HG03432 (cell line): ENCODE data around the gene ADH1B.
"Not testable (repeated sequence)": the region's sequence is repeated elsewhere in the genome, so short reads cannot be mapped to it uniquely, and the experiment has no call there.

Experiments
- ATAC-seq: cut with Tn5 transposase; IDR thresholded peaks from one replicate; pipeline ENCODE4 v1.9.1; 2021; ENCODE audit warnings: mild to moderate bottlenecking, moderate library complexity; ENCODE audit not compliant: unreplicated experiment

Gene ADH1B

DNA sequence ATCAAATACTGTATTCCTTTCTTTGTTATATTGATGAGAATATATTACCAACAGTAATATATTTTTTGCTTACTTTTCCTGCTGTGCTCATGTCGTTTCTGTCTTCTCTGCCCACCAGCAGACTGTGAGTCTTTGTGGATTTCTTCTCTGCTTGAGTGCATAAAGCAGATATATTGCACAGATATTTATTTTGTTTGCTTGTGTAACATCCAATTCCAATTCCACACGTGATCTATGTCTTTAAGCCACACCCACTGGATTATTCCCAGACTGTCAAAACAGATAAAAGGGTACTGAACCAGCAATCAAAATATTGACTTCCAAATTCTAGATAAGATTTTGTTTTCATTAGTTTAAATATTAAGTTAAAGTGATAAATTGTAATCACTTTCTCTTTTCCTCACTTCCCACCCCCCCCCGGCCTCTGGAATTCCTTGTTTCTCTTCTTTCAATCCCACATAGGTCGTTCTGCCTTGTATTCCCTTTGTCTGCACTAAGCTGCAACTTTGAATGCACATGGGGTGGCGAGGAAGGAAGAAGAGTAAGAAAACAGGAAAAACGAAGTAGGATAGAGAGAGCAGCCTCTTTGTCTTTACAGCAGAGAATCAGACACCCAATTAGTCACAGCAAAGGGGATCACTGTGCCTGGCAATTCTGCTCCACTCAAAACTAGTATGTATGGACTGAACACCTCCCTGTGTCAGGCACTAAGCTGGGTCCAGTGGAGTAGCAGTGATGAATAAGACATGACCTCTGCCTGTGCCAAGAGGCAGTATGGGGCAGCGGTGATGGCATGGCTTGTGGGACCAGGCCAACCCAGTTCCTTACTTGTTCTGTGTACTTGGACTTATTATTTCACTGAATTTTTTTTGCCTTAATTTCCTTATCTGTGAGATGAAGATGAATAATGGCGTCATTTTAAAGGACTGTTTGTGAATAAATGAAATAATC, at the start of gene ADH1B:
Gene ADH1B (minus strand): TSS at position 161 of the 951 bp plus-strand sequence. CDS start 70 bp downstream, at position 91.
- no peak for ATAC-seq

DNA sequence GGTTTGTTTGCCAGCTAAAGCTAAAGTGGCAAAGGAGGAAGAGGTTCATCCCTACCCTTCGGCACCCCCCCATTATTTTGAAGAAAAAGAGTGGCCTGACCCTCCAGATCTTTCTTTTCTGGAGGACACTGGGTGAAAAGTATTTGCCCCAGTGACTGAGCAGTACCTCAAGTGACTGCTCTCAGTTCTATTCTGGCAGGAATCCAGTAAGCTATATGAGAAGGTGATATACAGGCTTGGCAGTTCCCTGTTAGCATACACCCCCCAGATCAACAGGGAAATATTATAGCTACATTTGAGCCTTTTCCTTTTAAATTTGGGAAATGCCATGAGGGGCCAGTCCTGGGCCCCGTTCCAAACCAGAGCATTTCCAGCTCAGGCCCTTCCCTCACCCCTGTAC, 46.6 kb upstream of the ADH1B start:
- ATAC-seq = not testable (repeated sequence)

DNA sequence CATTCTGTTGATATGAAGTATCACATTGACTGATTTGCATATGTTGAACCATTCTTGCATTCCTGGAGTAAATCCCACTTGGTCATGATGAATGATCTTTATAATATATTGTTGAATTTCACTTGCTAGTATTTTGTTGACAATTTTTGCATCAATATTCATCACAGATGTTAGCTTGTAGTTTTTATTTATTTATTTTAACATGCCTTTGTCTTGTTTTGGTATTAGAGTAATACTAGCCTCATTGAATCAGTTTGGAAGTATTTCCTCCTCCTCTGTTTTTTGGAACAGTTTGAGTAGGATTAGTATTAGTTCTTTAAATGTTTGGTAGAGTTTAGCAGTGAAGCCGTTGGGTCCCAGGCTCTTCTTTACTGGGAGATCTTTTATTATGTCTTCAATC, 45.3 kb upstream of the ADH1B start:
- ATAC-seq = no peak

DNA sequence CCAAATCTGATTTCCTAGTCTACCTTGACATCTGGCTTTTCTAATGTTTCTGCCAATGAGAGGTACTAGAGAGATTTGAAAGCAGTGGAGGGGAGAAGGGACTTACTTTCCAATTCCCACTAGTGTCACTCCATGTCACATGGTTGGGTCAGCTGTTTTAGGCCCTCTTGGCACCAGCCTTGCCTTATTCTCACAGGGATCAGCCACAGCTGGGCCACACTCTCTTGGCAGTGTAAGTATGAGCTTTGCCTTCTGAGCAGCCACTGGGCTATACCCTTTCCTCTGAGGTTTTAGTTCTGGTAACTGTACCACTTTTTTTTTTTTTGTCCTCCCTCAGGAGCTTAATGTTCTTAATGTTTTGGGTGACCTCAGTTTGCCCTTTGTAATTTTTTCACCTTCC, 41.6 kb upstream of the ADH1B start:
- no peak for ATAC-seq

DNA sequence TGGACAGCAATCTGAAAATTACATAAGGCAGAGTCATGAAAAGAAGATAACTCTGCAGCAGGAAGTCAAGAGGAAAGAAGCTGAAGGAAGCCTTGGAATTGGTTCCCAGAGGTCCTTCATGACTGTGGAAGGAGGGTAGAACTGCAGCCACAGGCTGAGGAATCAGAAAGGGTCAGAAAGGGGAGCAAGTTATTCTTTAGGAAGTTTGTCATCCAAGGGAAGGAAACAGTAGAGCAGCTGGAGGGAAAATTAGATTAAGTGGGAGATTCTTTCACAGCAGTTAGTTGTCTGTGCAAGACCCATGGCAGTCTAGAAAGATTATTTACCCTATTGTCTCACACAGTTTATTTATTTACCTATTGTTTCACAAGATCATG, 40.7 kb upstream of the ADH1B start:
- no peak for ATAC-seq

DNA sequence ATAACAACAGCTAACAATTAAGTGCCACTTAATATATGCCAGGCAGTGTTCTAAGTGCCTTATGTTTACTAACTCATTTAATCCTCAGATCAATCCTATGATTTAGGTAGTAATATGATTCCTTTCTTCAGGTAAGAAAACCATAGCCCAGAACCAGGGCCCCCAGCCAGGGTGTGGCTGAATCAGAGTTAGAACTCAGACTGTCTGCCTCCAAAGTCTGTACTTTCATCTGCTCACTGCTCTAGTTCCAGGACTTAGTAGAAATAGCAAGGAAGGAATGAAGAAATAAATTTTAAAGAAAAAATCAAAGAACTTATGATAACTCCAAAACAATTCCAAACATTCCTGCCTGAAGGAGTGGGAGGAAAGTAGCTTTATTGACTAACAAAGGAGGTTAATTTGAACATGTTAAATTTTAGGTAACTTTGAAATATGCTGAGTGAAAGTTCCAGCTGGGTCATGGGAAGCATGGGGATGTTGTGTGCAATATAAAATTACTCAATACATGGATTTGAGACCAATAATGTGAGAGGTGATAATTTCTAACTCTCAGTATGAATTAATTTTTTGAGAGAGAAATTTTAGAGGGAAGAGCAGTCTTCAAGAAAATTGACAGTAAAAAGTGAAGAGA, 40.2 kb upstream of the ADH1B start:
- no peak for ATAC-seq

DNA sequence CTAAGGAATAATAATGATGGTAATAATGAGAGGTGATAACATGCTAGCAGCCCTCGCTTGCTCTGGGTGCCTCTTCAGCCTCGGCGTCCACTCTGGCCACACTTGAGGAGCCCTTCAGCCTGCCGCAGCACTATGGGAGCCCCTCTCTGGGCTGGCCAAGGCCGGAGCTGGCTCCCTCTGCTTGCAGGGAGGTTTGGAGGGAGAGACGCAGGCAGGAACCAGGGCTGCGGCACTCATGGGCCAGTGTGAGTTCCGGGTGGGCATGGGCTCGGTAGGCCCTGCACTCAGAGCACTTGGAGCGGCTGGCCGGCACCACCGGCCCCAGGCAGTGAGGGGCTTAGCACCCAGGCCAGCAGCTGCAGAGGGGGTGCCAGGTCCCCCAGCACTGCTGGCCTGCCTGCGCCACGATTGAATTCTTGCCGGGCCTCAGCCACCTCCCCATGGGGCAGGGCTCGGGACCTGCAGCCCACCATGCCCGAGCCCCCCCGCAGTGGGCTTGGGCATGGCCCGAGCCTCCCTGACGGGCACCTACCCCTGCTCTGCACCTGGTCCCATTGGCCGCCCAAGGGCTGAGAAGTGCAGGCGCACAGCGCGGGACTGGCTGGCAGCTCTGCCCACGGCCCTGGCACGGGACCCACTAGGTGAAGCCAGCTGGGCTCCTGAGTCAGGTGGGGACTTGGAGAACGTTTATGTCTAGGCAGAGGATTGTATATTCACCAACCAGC, 38.4 kb upstream of the ADH1B start:
- ATAC-seq = no peak

DNA sequence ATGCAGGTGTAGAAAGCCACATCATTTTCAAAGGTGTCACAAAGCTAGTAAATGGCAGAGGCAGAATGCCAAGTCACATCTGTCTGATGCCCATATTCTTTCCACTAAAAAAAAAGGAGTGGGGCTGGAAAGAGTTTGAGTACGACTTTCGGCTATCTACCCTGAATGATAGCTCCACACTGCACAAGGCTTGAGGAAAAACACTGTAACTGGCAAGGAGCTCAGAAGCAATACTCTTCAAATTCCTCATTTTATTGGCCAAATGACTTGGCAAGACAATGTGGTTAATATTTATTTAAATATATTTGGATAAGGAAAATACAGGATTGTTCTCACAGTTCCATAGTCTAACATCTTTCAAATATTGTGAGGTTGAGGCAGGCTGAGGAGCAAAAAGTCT, 36.7 kb upstream of the ADH1B start:
- no peak for ATAC-seq

DNA sequence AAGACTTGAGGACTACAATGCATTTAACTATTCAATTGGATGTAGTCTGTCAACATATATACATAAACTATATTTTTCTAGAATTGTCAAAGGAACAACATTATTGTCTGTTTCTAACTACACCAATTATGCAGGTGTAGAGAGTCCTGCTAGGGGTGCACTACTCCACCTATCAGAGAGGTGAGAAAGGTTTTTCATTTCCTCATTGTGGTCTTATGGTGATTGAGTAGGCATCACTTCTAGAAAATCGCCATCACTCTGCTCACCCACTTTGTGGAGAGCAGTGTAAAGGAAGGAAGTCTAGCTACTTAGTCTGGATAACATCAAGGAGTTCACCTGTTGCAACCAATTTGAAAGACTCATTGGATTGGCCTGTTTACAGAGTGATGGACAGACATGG, 35.8 kb upstream of the ADH1B start:
- ATAC-seq = peak; percentile 82

DNA sequence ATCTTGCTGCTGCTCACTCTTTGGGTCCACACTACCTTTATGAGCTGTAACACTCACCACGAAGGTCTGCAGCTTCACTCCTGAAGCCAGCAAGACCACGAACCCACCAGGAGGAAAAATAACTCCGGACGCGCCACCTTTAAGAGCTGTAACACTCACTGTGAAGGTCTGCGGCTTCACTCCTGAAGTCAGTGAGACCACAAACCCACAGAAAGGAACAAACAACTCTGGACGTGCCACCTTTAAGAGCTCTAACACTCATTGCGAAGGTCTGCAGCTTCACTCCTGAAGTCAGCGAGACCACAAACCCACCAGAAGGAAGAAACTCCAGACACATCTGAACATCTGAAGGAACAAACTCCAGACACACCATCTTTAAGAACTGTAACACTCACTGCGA, 34.9 kb upstream of the ADH1B start:
- ATAC-seq = not testable (repeated sequence)

DNA sequence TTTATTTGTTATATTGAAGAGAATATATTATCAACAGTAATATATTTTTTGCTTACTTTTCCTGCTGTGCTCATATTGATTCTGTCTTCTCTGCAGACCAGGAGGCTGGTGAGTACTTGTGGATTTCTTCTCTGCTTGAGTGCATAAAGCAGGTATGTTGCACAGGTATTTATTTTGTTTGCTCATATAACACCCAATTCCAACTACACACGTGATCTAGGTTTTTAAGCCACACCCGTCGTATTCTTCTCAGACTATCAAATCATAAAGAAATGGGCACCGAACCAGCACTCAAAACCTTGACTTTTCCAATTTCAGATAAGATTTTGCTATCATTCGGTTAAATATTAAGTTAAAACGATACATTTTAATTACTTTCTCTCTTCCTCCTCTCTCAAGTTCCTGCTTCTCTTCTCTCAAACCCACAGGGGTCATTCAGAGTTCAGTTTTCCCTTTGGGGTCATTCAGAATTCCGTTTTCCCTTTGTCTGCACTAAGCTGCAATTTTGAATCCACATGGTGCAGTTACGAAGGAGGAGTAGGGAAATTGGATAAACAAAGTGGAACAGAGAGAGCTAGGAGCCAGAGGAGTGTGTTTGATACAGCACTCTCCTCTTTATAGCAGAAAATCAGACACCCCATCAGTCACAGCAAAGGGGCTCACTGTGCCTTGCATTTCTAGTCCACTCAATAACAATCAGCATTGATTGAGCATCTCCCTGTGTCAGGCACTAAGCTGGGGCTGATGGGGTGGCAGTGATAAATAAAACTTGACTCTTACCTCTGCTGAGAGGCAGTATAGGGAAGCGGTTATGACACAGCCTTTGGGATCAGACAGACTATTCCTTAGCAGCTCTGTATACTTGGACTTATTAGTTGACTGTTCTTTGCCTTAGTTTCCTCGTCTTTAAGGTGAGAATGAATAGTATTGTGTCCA, 31.7 kb upstream of the ADH1B start, which contains the start of gene ADH1C:
Gene ADH1C (minus strand): TSS at position 145 of the 936 bp plus-strand sequence. CDS start 71 bp downstream, at position 74.
- no peak for ATAC-seq

DNA sequence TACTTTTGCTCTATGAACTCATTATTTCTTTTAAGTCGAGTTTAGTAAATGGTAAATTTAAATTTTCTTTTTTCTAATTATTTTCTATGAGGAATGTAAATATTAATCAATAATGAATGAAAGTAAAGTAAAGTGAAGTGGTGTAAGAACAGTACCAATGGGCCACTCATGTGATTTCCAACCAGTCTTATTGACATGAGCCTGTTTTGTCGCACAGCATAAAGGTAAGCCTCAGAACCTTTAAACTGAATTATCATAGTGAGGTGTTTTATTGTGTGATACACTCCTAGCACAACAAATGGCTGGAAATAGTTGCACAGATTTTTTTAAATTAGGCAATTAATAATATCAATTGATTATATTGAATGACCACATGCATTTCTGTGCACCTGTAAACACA, 30.3 kb upstream of the ADH1B start:
- no peak for ATAC-seq

DNA sequence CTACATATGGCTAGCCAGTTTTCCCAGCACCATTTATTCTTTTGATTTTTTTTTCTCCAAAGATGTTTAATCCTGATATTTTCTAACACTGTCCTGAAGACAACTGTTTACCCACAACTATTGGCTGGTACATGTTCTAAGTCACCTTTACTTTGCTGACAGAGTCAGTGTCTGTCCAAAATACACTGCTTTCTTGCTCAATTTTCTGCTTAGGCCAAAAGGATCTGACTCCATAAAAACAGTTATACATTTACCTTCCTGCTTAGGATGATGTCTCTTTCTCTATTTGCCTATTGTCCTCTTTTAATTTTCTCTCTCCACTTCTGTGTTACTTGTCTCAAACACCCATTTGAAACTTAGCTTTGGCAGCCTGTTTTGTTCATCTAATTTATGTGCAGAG, 28.1 kb upstream of the ADH1B start:
- no peak for ATAC-seq

DNA sequence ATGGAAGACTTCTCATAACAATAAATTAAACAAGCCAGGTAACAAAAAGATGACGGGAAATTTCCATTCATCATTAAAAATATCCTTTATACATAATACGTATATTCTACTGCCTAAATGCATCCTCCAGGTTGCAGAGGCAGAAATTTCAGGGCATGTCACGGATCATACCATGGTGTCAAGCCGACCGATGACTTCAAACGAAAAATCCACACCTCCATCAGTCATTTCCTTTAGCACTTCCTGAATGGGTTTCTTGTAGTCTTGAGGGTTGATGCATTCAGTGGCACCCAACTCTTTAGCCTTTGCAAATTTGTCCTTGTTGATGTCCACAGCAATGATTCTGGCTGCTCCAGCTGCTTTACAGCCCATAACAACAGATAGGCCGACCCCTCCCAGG, 21.4 kb upstream of the ADH1B start:
- not testable (repeated sequence) for ATAC-seq

DNA sequence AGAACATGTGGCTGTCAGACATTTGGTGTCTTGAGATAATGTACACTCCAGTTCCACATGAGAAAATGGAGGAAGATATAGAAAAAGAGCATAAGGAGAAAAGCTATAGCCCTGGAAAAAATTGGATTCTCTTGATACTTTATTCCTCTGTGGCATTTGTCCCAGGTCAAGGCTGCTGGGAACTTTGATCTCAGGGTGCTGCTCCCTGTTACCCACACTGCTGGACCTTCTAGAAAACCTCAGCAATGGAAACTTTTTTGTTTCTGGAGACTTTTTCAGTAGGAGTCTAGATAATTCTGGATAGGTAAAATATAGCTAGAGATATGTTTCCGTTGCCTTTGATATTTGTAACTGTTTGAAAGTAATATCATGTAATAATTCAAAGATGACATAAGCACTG, 20.2 kb upstream of the ADH1B start:
- ATAC-seq = no peak

DNA sequence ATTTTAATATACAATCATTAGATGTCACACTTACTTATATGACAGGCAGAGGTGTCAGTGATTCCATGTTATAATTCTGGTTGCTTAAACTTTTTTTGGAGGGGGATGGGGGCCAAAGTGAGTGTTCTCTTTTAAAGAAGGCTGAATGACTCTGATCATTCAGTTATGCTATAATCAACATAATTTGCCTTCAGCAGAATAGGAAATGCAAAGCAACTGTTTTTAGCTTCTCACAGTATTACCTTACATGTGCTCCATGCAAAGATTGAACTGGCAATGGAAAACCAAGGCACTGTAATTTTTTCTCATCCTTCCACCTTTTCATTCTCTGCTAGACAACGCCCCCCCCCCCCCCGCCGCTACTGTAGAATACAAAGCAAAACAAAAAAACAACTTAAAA, 18.0 kb upstream of the ADH1B start:
- ATAC-seq = no peak

DNA sequence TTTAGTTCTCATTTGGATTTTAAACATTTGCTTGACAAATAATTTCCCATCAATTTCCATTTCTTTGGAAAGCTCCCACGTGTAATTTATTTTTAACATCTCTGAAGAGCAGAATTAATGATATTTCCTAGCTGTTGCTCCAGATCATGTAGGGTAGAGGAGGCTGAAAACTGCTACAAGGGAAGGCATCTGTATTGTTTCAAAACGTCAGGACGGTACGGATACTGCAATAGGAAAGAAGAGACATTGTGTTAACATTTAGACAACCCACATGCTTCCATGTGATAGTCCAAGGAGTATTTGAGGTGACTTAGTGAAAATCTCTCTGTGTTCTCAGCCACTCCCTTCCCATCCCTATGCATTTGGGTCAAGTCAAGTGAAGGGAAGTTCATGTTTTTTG, 15.4 kb upstream of the ADH1B start:
- ATAC-seq = no peak

DNA sequence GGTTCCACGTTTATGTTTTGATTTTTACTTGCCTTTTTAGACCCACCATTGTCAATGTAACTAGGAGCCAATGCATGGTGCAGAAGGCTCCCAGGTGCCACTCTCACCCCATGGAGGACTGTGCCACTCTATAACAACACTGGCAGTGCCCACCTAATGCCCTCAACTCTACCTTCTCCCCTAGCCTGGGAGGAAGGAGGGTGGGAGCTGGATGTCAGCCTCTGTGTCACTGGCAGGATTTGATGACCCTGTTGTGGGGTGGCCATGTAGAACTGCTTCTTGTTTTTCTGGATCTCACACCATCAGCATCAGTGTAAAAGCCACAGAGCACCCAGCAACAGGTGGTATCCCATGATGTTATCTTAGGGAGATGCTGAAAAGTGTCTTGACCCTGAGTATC, 13.7 kb upstream of the ADH1B start:
- no peak for ATAC-seq

DNA sequence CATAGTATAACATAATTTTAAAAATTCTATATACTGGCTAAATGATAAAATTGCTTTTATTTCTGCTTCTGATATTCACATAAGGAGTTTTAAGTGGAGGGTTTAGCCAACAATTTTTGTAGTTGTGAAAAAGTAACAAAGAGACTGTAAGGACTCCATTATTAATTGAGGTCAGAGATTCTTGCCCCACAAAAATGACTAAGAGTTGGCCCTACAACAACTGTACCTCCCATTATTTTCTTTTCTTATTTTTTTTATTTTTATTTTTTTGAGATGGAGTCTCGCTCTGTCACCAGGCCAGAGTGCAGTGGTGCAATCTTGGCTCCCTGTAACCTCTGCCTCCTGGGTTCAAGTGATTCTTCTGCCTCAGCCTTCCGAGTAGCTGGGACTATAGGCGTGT, 9.4 kb upstream of the ADH1B start:
- ATAC-seq = no peak

DNA sequence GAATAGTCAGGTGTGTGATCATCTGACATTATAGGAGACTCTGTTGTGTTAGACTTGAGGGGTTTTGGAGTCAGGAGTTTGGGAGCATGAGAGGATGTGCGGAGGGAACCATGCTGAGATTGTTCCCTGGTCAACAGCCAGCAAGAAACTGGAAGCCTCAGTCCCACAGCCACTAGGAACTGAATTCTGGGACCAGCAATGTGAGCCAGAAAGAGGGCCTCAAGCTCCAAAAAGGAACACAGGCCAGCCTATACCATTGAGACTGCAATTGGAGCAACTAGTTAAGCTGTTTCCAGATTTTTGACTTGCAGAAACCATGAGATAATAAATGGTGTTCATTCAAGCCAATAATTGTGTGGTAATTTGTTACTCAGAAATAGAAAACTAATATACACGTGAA, 8.7 kb upstream of the ADH1B start:
- ATAC-seq = no peak
